A549 (cell line): ENCODE data around the gene HTRA3. TPM values are rescaled to one million over a fixed set of nuclear protein-coding genes. Genes with fewer than 3 reads are reported as not detected.

Experiments
- ATAC-seq, 2 experiments: fragments of 200-7000 bp in 1 of 2; fragments of >200 bp in 1 of 2; cut with Nextera tagmentation in 1 of 2; cut with Tn5 transposase in 1 of 2; 3 replicates each; pipeline versions ENCODE4 v1.8.0 to v1.9.1; 2018 to 2020; ENCODE audit warnings: mild to moderate bottlenecking in 1 of 2, moderate library complexity in 1 of 2
- CTCF ChIA-PET: fragments of 300-600 bp; sonication (Branson Sonifier 250); formaldehyde crosslinking; extraction: SDS; loops from one replicate; lab custom pipeline; 2021; ENCODE audit warnings: antibody characterized with exemption, inconsistent platforms; lab: Yijun Ruan, JAX
- POLR2A ChIA-PET: fragments of 350-600 bp; formaldehyde crosslinking; extraction: SDS; loops from one replicate; lab custom pipeline; 2021; ENCODE audit warnings: antibody characterized with exemption, inconsistent platforms; lab: Yijun Ruan, JAX
- DNase-seq, 2 experiments: peaks; one replicate each; pipeline versions ENCODE4 v3.0.0 to v3.0.0-alpha.2; 2011 to 2016; ENCODE audit warnings: low read depth in 1 of 2, low spot score in 1 of 2
- FAIRE-seq: peaks from 2 replicates; lab custom pipeline; 2011; peaks lifted over from hg19 to GRCh38; lab: Jason Lieb, UNC
- H3K27ac ChIP-seq, 2 experiments: fragments of >200 bp; sonication (Bioruptor Twin); formaldehyde crosslinking; 3 replicates each; pipeline ENCODE4 v1.5.1; 2016 to 2017
- H3K4me1 ChIP-seq: fragments of >200 bp; sonication (Bioruptor Twin); formaldehyde crosslinking; 3 replicates; pipeline ENCODE4 v1.6.1; 2016
- H3K4me2 ChIP-seq: fragments of >200 bp; sonication (Bioruptor Twin); formaldehyde crosslinking; 3 replicates; pipeline ENCODE4 v1.6.1; 2016
- H3K4me3 ChIP-seq: fragments of >200 bp; sonication (Bioruptor Twin); formaldehyde crosslinking; 3 replicates; pipeline ENCODE4 v1.5.1; 2016
- H3K9me3 ChIP-seq: fragments of >200 bp; sonication (Bioruptor Twin); formaldehyde crosslinking; 3 replicates; pipeline ENCODE4 v1.6.1; 2016
- CBX2 ChIP-seq: fragments of 200-600 bp; sonication (generic); IDR thresholded peaks from 2 replicates; pipeline ENCODE4 v1.6.1; 2016; ENCODE audit warnings: low read depth, mild to moderate bottlenecking, borderline replicate concordance
- CBX8 ChIP-seq: fragments of 200-600 bp; sonication (generic); IDR thresholded peaks from 2 replicates; pipeline ENCODE4 v1.6.1; 2016
- CEBPB ChIP-seq, 2 experiments: fragments of >200 bp in 1 of 2; sonication (Bioruptor Twin) in 1 of 2; formaldehyde crosslinking in 1 of 2; IDR thresholded peaks; 2 replicates each; pipeline ENCODE4 v1.6.1; 2012 to 2016
- CHD2 ChIP-seq: fragments of 150-350 bp; IDR thresholded peaks from 2 replicates; pipeline ENCODE4 v1.6.1; 2014; ENCODE audit warnings: low read length; ENCODE audit not compliant: partially characterized antibody
- CHD4 ChIP-seq: fragments of 200-600 bp; sonication (generic); IDR thresholded peaks from 2 replicates; pipeline ENCODE4 v1.6.1; 2016; ENCODE audit warnings: antibody characterized with exemption, mild to moderate bottlenecking, borderline replicate concordance
- EHMT2 ChIP-seq: fragments of 200-600 bp; sonication (generic); IDR thresholded peaks from 2 replicates; pipeline ENCODE4 v1.6.1; 2016; ENCODE audit warnings: antibody characterized with exemption, low read depth, mild to moderate bottlenecking, moderate library complexity
- ESRRA ChIP-seq: fragments of 150-350 bp; IDR thresholded peaks from 2 replicates; pipeline ENCODE4 v1.6.1; 2014; ENCODE audit warnings: mild to moderate bottlenecking, low read length, borderline replicate concordance
- FOSB ChIP-seq: fragments of 250-450 bp; sonication (Bioruptor Pico); IDR thresholded peaks from 2 replicates; pipeline ENCODE4 v1.5.0; 2020; ENCODE audit warnings: mild to moderate bottlenecking, moderate library complexity
- FOSL2 ChIP-seq, 2 experiments: fragments of 450-650 bp in 1 of 2; fragments of >200 bp in 1 of 2; sonication (Bioruptor Twin) in 1 of 2; formaldehyde crosslinking; IDR thresholded peaks; 2 replicates each; pipeline versions ENCODE4 v1.5.0 to v1.6.1; 2016 to 2020; ENCODE audit warnings: mild to moderate bottlenecking in 1 of 2, moderate library complexity in 1 of 2
- GATA3 ChIP-seq: IDR thresholded peaks from 2 replicates; pipeline ENCODE4 v1.6.1; 2012; ENCODE audit warnings: borderline replicate concordance
- HDAC2 ChIP-seq: fragments of 200-600 bp; sonication (generic); IDR thresholded peaks from 2 replicates; pipeline ENCODE4 v1.6.1; 2016
- HMGXB4 ChIP-seq: fragments of 250-450 bp; sonication (Bioruptor Pico); IDR thresholded peaks from 2 replicates; pipeline ENCODE4 v1.5.0; 2021; ENCODE audit warnings: mild to moderate bottlenecking, moderate library complexity, borderline replicate concordance
- HOXA7 ChIP-seq: fragments of 250-450 bp; sonication (Bioruptor Pico); IDR thresholded peaks from 2 replicates; pipeline ENCODE4 v1.5.0; 2020; ENCODE audit warnings: mild to moderate bottlenecking, moderate library complexity
- HOXB13 ChIP-seq: fragments of 250-450 bp; sonication (Bioruptor Pico); IDR thresholded peaks from 2 replicates; pipeline ENCODE4 v1.5.0; 2020; ENCODE audit warnings: low read depth, mild to moderate bottlenecking, moderate library complexity
- JUN ChIP-seq, 2 experiments: fragments of >200 bp; sonication (Bioruptor Twin); formaldehyde crosslinking; IDR thresholded peaks; 2 replicates in 1 of 2; 3 replicates in 1 of 2; pipeline ENCODE4 v1.6.1; 2016 to 2017
- JUNB ChIP-seq: fragments of >200 bp; sonication (Bioruptor Twin); formaldehyde crosslinking; IDR thresholded peaks from 2 replicates; pipeline ENCODE4 v1.6.1; 2016
- MAX ChIP-seq: IDR thresholded peaks from 2 replicates; pipeline ENCODE4 v1.6.1; 2012
- NR3C1 ChIP-seq: fragments of >200 bp; sonication (Bioruptor Twin); formaldehyde crosslinking; IDR thresholded peaks from 3 replicates; pipeline ENCODE4 v1.6.1; 2017
- PBX3 ChIP-seq: IDR thresholded peaks from 2 replicates; pipeline ENCODE4 v1.6.1; 2012
- POLR2A ChIP-seq: IDR thresholded peaks from 2 replicates; pipeline ENCODE4 v1.6.1; 2012; ENCODE audit warnings: mild to moderate bottlenecking, low read length
- REST ChIP-seq: fragments of 200-600 bp; sonication (generic); IDR thresholded peaks from 2 replicates; pipeline ENCODE4 v1.6.1; 2016; ENCODE audit warnings: antibody characterized with exemption, mild to moderate bottlenecking, moderate library complexity
- RFX5 ChIP-seq: fragments of 450-650 bp; IDR thresholded peaks from 2 replicates; pipeline ENCODE4 v1.7.1; 2014; ENCODE audit warnings: antibody characterized with exemption, mild to moderate bottlenecking, moderate library complexity
- SREBF2 ChIP-seq: fragments of 450-650 bp; IDR thresholded peaks from 2 replicates; pipeline ENCODE4 v1.6.1; 2014; ENCODE audit warnings: mild to moderate bottlenecking, moderate library complexity
- TFCP2L1 ChIP-seq: fragments of 250-450 bp; sonication (Bioruptor Pico); IDR thresholded peaks from 2 replicates; pipeline ENCODE4 v1.5.0; 2021; ENCODE audit warnings: mild to moderate bottlenecking
- WGBS: methylation state at CpG from one replicate; pipeline ENCODE4 v1.1.6; 2017; ENCODE audit errors: missing lambda C conversion rate; 5-methylcytosine and 5-hydroxymethylcytosine counted together
- polyA plus RNA-seq, 4 experiments: library from polyadenylated mRNA; depleted of rRNA in 3 of 4; stranded (reverse); fragments of >200 nt; fragmentation: RNase III in 1 of 4; extraction: RNeasy Plus Mini Kit Qiagen cat#74134 plus additional on column Dnase treatment in 1 of 4; gene quantifications; 2 replicates in 3 of 4; 3 replicates in 1 of 4; pipeline ENCODE4 v1.2.3, GENCODE V29; 2011 to 2017

HTRA3 gene
- polyA plus RNA-seq, 2 of the 4 experiments (the other 2 are of a cell fraction), result 4.6 to 7.4 TPM

GRCh38 chr4:8344377-8344776 lies 74.8 kb downstream of the HTRA3 start:
- ATAC-seq (no peak), DNase-seq (no peak), FAIRE-seq (no peak)
- H3K4me3 ChIP-seq, result no peak overlapping the region
- WGBS, result 79% methylated on average over 14 of the region's 14 CpGs
- no peak overlapping the region for H3K27ac ChIP-seq
- no peaks in the 10 kb centered on the region for H3K9me3 ChIP-seq
- TF ChIP-seq SREBF2 (no peak), EHMT2 (no peak), CHD4 (no peak), MAX (no peak), HMGXB4 (no peak), CHD2 (no peak), CEBPB (IDR thresholded peaks at IDR 0.05) (no peak), RFX5 (no peak), GATA3 (no peak), JUNB (no peak), NR3C1 (no peak), HOXB13 (CRISPR knock-in tag) (no peak), CBX2 (no peak)
- ChIA-PET POLR2A (no interaction called here), CTCF (interaction anchor here (1.2 to 1.7 kb wide), 3 partner anchors 10 to 77 kb away, joined by 3 to 6 read pairs (median 5); no protein-coding TSS in a partner anchor)
- H3K4me2 ChIP-seq, result no peak overlapping the region
- H3K4me1 ChIP-seq, result no peaks in the 10 kb centered on the region

GRCh38 chr4:8345053-8345945 lies 75.7 kb downstream of the HTRA3 start:
- H3K4me2 ChIP-seq, result no peak overlapping the region
- no peak for DNase-seq
- no peak overlapping the region for H3K27ac ChIP-seq
- no peak for FAIRE-seq
- H3K4me3 ChIP-seq, result no peak overlapping the region
- H3K4me1 ChIP-seq, result no peaks in the 10 kb centered on the region
- CTCF ChIA-PET, result no interaction called here
- POLR2A ChIA-PET, result no interaction called here
- ATAC-seq, result no peak
- no peaks in the 10 kb centered on the region for H3K9me3 ChIP-seq
- TF ChIP-seq RFX5 (no peak), CBX8 (no peak), NR3C1 (no peak), HDAC2 (no peak), EHMT2 (no peak), REST (no peak), PBX3 (no peak), JUN (IDR thresholded peaks at IDR 0.05) (no peak), HOXA7 (CRISPR knock-in tag) (no peak), ESRRA (no peak), FOSL2 (IDR thresholded peaks at IDR 0.05) (no peak), FOSL2 (CRISPR knock-in tag; IDR thresholded peaks at IDR 0.05) (no peak), POLR2A (no peak), TFCP2L1 (CRISPR knock-in tag) (no peak), FOSB (no peak)
- WGBS, result 86% methylated on average over 34 of the region's 34 CpGs
